GM21619 (cell line): ENCODE results near the gene COX7B2.

ENCODE experiments used
- ATAC-seq: cut with Tn5 transposase; IDR thresholded peaks from one replicate; pipeline ENCODE4 v1.9.1; 2021; ENCODE audit not compliant: unreplicated experiment

Gene COX7B2

DNA sequence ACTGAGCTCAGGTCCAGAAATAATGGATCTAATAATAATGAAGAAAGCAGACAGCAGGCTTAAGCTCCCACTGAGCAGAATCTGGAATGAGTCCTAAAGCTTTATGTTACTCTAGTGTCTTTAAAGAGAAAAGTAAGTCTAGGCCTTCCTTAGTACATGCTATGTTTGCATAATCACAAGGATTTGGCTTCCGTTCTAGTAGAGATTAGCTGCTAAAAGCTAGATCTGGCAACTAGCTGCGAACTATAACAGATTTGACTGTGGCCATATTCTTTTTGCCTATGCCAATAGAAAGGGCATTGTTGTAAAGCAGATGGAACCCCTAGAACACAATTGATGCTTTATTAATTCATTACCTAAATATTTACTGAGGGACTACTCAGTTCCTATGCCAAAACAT is 19.0 kb downstream of the COX7B2 start:
- no peak for ATAC-seq

DNA sequence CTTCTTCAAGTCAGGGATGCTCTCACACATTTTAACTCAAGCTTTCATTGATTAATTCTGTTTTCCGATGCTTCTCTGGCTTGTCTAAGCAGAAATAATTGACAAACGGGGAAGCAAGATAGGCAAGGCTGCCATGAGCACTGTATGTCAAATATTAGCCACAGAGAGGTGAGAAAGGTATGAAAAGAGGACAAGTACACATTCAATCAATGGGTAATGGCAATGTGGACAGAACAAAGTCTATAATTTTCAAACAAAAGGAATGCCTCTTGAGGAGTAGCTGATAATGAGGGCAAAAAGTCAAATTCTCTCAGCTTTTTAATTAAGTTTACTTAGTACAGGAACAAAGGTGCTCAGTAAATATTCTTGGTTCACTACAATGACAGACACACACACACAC is 19.6 kb downstream of the COX7B2 start:
- ATAC-seq: no peak

DNA sequence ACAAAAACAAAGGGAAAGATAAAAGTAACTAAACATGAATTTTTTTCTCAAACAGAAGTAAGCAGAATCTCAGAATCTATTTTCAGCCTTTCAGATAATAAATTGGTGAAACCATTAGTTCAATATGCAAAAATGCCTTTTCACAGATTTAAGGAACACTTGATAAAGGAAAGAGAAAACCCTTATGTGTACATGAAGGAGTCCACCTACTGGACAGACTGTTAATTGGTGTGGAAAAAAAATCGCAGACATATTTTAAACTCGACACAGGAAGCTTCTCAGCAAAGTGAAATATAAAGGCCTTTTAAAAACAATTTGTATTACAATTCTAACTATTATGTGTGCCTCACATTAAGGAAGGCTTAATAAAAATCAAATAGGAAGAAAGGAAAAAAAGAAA is 22.3 kb downstream of the COX7B2 start:
- no peak for ATAC-seq

DNA sequence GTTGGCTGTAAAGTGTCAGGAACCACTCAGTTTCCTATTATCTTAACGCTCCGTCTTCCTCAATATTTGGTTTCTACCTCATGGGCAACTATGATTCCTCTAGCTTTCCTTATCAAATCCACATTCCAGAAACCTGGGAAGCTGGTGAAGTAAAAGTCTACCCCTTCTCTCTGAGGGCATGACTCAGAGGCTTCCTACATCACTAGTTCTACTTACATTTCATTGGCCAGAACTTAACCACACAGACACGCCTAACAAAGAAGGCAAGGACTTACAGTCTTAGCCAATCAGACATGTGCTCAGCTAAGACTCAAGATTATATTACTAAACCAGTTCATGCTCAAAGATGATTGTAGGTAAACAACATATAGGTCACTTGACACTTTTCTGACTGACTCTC is 30.4 kb downstream of the COX7B2 start:
- ATAC-seq: no peak

DNA sequence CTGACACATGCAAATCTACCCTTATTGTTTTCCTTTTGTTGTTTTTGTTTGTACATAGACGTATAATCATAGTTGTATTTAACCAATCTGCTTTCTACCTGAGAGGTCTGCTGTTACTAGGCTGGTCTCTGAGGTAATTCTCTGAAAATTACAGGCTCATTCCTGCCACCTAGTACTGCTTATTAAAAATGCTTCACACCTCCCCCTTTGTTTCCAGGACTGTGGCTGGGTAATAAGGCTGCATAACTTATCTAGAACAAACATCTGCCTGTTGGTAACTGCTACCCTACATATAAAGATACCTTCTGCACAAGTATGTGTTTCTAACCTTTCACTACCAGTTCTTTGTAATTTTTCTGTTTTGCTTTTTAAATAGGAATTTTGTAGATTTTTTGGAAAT is 34.2 kb downstream of the COX7B2 start:
- no peak for ATAC-seq

DNA sequence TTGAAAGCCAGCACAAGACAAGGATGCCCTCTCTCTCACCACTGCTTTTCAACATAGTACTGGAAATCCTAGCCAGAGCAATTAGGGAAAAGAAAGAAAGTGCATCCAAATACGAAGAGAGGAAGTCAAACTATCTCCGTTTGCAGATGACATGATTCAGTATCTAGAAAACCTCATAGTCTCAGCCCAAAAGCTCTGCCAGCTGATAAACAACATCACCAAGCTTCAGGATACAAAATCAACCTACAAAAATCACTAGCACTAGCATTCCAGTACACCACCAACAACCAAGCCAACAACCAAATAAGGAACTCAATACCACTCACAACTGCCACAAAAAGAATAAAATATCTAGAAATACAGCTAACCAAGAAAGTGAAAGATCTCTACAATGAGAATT is 38.6 kb downstream of the COX7B2 start:
- no peak for ATAC-seq

DNA sequence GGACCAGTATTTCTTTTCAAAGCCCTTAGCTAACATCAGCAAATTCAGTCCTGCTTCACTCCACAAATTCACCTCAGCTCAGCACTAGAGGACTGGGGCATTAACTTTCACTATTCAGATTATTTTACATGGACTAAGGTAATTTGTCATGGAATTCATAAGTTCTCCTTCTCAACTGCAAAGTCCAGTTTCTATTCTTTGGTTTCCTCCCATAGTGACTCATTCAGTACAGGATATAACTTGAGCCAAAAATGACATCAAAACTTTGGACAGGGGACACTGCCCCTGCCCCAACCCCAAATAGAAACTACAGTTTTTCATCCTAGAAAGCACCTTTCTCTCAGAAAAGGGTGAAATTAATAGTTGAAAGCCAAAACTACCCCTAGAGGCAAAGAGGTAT is 52.7 kb downstream of the COX7B2 start:
- no peak for ATAC-seq

DNA sequence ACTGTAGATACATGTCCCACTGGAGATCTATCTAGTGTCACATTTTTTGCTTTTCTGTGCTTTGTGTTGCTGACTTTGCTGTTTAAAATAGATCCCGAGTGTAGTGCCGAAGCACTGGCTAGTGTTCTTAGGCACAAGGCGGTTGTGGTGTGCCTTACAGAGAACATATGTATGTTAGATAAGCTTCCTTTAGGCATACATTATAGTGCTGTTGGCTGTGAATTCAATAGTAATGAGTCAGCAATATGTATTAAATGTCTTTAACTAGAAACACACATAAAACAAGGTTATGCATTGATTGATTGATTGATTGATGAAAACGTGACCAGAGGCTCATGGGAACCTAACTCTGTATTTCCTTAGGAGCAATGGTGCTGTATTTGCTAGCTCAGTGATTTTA is 56.2 kb downstream of the COX7B2 start:
- ATAC-seq: no peak

DNA sequence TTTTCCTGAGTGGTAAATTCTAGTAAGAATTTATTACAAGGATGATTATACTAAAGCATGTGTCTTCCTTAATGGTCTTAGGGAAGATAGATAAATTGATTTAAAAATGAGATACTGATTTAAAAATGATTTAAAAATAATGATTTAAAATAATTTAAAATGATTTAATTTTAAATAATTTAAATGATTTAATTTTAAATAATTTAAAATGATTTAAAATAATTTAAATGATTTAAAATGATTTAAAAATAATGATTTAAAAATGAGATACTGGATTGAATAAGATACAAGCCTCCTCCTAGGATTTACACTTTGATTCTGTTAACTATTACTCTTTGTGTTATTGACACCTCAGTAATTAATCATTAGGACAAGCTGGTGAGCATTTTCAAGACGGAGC is 59.0 kb downstream of the COX7B2 start:
- no peak for ATAC-seq

DNA sequence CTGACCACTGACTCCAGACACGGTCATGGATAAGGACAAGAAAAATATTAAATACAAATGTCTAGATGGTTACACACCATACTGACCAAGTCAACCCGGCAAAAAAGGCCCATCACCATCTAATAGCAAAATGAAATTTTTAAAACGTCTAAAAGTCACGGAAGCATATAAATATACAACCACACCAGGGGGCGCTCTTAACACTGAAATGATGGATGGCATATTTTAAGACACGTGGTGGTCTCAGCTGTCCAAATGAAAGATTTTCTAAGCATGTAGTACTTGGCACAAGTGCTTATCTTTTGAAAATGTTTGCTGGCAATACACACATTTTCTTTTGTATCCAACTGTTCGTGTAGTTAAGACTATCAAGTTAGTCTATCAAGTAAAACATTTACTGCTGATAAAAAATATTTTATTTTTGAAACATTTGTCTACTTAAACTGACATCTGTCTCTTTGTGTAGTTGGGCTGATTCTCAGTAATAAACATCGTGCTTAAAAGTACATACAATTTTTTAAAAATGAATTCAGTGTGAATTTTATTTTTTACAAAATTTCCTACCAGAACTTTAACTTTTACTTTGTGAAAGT is 64.6 kb downstream of the COX7B2 start:
- ATAC-seq: peak; percentile 62

DNA sequence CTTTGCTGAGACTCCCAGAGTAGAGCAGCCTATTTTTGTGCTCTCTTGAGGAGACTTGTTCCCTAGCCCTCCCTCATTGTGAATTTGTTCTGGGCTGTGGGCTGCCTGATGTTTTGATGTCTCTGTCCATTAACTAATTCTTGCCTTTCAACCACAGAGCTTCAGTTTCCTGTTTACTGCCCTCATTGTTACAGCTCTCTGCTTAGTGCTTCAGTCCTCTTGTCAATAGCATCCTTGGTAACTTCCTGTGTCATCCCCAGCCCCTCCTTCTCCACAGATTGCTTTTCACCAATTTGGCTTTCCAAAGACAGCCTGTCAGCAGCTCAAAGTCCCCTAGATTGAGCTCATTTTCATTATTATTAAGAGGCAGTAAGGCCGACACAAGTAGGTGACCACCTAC is 69.9 kb downstream of the COX7B2 start:
- ATAC-seq: peak; percentile 77

DNA sequence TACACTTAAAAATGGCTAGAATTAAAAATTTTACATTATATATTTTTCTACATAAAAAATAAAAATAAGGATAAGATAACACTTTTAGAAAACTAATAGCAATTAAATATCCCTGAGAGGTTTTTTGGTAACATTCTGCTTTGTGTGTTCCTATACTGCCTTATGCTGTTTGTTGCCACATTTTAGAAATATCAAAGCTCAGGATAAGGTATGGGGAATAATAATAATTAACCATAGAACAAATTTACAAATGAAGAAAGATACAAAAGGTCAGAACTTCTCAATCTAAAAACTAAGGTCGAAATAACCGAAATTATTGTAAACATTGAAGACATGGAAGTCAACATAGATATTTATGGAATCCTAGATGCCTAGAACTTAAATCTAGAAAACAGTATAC is 71.4 kb downstream of the COX7B2 start:
- ATAC-seq: no peak

DNA sequence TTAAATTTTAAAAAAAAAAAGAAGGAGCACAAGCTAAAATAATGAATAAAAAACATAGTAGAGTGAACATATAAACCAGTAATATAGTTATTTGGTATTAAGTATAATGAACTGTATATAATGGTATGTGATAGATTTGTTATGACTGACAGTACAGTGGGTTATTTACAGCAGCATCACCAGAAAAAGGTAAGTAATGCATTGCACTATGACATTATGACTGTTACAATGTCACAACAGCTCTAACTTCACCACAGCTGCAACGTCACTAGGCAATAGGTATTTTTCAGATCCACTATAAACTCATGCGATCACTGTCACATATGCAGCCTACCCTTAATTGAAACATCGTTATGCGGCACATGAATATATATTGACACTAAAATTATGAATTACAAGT is 72.5 kb downstream of the COX7B2 start:
- ATAC-seq: no peak

DNA sequence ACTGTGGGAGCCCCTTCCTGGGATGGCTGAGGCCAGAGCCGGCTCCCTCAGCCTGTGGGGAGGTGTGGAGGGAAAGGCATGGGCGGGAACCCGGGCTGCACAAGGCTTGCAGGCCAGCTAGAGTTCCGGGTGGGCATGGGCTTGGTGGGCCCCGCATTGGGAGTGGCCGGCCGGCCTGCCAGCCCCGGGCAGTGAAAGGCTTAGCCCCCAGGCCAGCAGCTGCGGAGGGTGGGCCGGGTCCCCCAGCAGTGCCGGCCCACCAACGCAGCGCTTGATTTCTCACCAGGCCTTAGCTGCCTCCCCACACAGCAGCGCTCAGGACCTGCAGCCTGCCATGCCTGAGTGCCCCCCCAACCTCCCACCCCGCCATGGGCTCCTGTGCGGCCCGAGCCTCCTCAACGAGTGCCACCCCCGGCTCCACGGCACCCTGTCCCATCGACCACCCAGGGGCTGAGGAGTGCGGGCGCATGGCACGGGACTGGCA is 78.0 kb downstream of the COX7B2 start:
- ATAC-seq: no peak

DNA sequence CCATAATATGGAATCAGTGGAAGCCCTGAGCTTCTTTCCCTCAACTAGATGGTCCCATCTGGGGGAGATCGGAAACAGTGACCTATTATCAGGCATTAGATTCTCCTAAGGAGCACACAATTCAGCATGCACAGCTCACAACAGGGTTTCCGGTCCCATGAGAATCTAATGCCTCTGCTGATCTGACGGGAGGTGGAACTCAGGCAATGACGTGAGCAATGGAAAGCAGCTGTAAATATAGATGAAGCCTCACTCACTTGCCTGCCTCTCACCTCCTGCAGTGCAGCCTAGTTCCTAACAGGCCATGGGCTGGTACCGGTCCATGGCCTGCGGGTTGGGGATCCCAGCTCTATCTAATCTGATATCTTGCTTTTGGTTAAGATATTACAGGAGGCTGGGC is 88.9 kb downstream of the COX7B2 start:
- ATAC-seq: no peak

DNA sequence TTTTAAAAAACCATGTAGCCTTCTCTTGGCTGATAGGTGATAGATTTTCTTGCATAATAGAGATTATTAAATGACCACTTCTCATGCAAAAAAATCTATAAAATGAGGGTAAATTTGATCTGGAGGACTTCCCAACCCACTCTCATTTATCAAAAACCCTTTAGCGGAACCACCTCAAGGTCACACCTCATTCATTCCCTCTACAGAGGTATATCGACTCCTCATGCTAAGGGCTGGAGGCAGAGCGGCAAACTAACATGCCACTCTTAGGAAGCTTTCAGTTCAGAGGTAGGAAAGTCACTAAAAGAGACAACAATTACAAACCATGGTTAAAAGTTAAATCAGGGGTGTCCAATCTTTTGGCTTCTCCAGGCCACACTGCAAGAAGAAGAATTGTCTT is 90.0 kb downstream of the COX7B2 start:
- ATAC-seq: no peak

DNA sequence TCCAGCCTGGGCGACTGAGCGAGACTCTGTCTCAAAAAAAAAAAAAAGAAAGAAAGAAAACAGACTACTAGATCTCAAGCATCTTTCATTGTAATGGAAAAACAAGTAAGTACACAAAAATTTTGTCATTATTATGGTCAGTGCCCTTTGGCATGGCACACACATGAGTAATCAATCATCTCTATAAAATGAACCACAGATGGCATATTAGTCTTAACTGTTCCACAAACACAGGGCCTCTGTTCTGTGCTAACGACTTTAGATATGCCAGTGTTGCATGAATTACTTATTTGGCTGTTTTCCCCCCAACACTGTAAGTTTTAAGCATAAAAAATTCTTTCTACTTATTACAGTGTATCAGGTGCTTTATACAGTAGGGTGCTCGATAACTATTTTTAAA is 90.4 kb downstream of the COX7B2 start:
- ATAC-seq: no peak

DNA sequence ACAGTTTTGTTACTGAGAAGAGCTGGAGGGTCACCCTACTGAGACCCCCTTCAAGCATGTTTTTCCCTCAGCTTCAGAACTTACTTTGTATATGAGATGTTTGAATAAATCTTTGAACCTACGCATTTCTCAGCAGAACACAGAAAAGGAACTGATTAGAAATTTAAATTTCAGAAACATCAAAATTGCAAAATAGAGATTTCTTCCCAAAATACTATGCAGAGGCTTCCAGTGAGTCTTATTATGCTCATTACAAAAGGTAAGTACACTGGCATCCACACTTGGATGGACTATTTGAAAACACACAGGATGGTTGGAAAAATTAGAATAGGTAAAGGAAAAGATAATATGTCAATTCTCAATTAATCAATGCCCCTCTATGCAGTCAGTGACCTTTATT is 91.2 kb downstream of the COX7B2 start:
- no peak for ATAC-seq

DNA sequence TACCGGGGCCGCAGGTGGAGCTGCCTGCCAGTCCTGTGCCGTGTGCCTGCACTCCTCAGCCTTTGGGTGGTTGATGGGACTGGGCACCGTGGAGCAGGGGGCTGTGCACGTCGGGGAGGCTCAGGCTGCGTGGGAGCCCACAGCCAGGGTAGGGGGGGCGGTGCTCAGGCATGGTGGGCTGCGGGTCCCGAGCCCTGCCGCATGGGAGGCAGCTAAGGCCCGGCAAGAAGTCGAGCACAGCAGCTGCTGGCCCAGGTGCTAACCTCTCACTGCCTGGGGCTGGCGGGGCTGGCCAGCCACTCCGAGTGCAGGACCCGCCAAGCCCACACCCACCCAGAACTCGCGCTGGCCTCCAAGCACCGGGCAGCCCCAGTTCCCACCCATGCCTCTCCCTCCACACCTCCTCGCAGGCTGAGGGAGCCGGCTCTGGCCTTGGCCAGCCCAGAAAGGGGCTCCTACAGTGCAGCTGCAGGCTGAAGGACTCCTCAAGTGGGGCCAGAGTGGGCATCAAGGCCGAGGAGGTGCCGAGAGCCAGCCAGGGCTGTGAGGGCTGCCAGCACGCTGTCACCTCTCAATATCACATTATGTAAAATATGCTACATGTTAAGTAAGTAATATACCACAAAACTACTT is 104.1 kb downstream of the COX7B2 start:
- no peak for ATAC-seq

DNA sequence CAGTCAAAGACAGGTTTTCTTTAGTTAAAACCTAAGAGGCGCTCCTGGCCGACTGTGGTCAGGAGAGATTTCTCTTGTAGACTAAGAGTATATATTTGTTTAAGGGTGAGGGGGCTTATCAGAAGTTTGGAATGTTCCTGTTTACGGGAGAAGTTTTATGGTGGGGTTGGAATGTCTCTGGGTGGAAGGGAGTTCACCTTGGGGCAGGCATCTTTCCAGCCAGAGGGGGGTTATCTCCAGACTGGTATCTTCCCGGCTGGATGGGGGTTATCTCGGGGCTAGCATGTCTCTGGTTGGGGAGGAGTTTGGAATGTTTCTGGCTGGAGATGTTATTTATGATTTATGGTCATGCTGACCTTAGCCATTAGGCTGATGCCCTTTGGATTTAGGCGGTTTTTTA is 116.0 kb downstream of the COX7B2 start:
- ATAC-seq: no peak

DNA sequence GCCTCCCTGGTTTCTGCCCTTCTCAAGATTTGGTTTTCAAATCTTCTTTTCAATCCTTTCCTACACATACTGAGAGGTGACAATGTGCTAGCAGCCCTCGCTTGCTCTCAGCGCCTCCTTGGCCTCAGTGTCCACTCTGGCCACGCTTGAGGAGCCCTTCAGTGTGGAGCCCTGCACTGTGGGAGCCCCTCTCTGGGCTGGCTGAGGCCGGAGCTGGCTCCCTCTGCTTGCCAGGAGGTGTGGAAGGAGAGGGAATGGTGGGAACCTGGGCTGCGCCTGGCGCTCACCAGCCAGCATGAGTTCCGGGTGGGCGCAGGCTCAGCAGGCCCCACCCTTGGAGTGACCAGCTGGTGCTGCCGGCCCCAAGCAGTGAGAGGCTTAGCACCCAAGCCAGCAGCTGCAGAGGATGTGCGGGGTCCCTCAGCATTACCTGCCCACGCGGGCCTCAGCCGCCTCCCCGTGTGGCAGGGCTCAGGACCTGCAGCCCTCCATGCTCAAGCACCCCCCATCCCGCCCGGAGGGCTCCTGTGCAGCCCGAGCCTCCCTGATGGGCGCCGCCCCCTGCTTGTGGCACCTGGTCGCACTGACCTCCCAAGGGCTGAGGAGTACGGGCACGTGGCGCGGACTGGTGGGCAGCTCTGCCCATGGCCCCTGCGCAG is 127.5 kb downstream of the COX7B2 start:
- ATAC-seq: no peak

DNA sequence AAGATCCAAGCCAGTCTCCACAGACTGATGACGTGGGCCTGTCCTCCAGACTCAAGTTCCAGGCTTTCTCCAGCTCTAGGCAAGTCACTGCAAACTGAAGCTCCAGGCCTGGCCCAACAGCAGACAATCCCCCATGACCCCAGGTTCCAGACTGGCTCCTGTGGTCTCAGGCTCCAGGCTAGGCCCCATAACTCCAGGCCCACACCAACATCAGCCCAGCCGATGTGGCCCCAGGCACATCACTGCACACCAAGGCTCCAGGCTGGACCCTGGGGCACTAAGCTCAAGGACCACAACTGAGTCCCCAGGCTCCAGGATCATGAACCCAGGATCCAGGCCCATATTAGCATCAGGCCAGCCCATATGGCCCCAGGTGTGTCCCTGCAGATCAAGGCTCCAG is 143.6 kb downstream of the COX7B2 start:
- ATAC-seq: no peak

DNA sequence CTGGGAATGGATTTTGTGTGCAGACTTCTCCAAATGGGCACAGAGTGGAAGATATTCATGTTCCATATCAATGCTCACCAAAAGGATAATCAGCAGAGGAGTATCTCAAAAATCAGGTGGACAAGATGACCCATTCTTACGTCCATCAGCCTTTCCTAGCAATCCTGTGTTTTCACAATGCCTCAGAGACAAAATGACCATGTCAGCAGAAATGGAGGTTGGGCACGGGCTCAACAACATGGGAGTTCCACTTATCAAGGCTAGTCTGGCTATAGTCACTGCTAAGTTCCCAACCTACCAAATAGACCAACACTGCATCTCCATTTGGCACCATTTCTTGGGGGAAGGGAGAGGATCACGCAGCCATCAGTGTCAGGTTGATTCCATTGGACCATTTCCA is 179.0 kb downstream of the COX7B2 start:
- ATAC-seq: no peak
